GM23338 (cell line): ENCODE results near the gene SLC25A39.

Experiments used
- CTCF ChIP-seq, 2 experiments: fragments of 200-600 bp in 1 of 2; sonication (generic) in 1 of 2; conservative IDR thresholded peaks; 2 replicates each; pipeline versions ENCODE4 v1.5.1 to v1.6.1; 2016 to 2017; ENCODE audit warnings: antibody characterized with exemption in 2 of 2, low read depth in 2 of 2, mild to moderate bottlenecking in 2 of 2, moderate library complexity in 1 of 2
- NANOG ChIP-seq: IDR thresholded peaks from 2 replicates; pipeline ENCODE4 v1.6.1; 2016; ENCODE audit warnings: antibody characterized with exemption, borderline replicate concordance

GRCh38 chr17:44351464-44351863 is 26.8 kb upstream of the SLC25A39 start:
- TF ChIP-seq CTCF (conservative IDR thresholded peaks at IDR 0.05; ENCODE audit: low read depth in 2 of 2) (no peak), NANOG (no peak)
